ENCODE data around the gene AFMID. TPM values are rescaled to one million over a fixed set of nuclear protein-coding genes. Genes with fewer than 3 reads are reported as not detected.

AFMID gene
- total and polyA plus RNA-seq, 2 of the 13 experiments (the other 11 are each of a cell fraction or from before 2014, with no cell fraction given), result 249 to 270 TPM

GRCh38 chr17:78144736-78145641 lies 42.2 kb upstream of the AFMID start (continued):
- TF ChIP-seq BHLHE40 (IDR thresholded peaks at IDR 0.05; ENCODE audit: low read length) (peak; percentile 45; the same call in 1 of the 2 replicates), THAP7 (CRISPR knock-in tag; IDR thresholded peaks at IDR 0.05) (0 out of 2 replicates have a peak, but pooled peaks have one; percentile 7), SOX6 (IDR thresholded peaks at IDR 0.05) (no peak), SOX6 (CRISPR knock-in tag; IDR thresholded peaks at IDR 0.05) (peak; percentile 47), EP300 (IDR thresholded peaks at IDR 0.05; ENCODE audit: low read depth in 2 of 2, low read length in 2 of 2) (no peak), EP300 (CRISPR knock-in tag; IDR thresholded peaks at IDR 0.05; ENCODE audit: borderline replicate concordance) (no peak), USF2 (IDR thresholded peaks at IDR 0.05; ENCODE audit: low read depth, low read length) (no peak), USF2 (CRISPR knock-in tag; IDR thresholded peaks at IDR 0.05; ENCODE audit: borderline replicate concordance) (0 out of 2 replicates have a peak, but pooled peaks have one; percentile 10), SKI (IDR thresholded peaks at IDR 0.05; ENCODE audit: partially characterized antibody) (no peak), NRL (CRISPR knock-in tag; IDR thresholded peaks at IDR 0.05; ENCODE audit: borderline replicate concordance) (no peak; the same call in none of the 2 replicates), ZXDC (CRISPR knock-in tag; IDR thresholded peaks at IDR 0.05) (no peak), ZNF749 (CRISPR knock-in tag; IDR thresholded peaks at IDR 0.05; ENCODE audit: borderline replicate concordance) (no peak), TARDBP (CRISPR knock-in tag; IDR thresholded peaks at IDR 0.05) (peak; percentile 87; the same call in 1 of the 2 replicates), ZNF678 (CRISPR knock-in tag; IDR thresholded peaks at IDR 0.05) (no peak; the same call in 1 of the 2 replicates), ZNF766 (CRISPR knock-in tag; IDR thresholded peaks at IDR 0.05; ENCODE audit: borderline replicate concordance) (peak; percentile 66; the same call in 1 of the 2 replicates), SUZ12 (IDR thresholded peaks at IDR 0.05; ENCODE audit: low read depth, low read length) (no peak), SMAD3 (CRISPR knock-in tag; IDR thresholded peaks at IDR 0.05) (no peak), ZNF562 (CRISPR knock-in tag; IDR thresholded peaks at IDR 0.05; ENCODE audit: borderline replicate concordance) (no peak), RARA (CRISPR knock-in tag; IDR thresholded peaks at IDR 0.05) (peak; percentile 79), TFDP2 (CRISPR knock-in tag; IDR thresholded peaks at IDR 0.05) (peak; percentile 51), ZBTB44 (CRISPR knock-in tag; IDR thresholded peaks at IDR 0.05) (no peak)

Measured in HepG2 (cell line).